KMS-11 (cell line): ENCODE results near the gene IPO4.

Source experiments
- H2AFZ ChIP-seq: fragments of 200-600 bp; sonication (generic); 2 replicates; pipeline ENCODE4 v1.6.1; 2016; ENCODE audit warnings: antibody characterized with exemption, mixed run types, low read depth
- H3K27ac ChIP-seq: fragments of 200-600 bp; sonication (generic); 2 replicates; pipeline ENCODE4 v1.6.1; 2016; ENCODE audit warnings: mild to moderate bottlenecking, mixed run types
- H3K27me3 ChIP-seq: fragments of 200-600 bp; sonication (generic); 2 replicates; pipeline ENCODE4 v1.6.1; 2017; ENCODE audit warnings: mild to moderate bottlenecking, low read depth, mixed run types, moderate library complexity; ENCODE audit not compliant: insufficient read depth
- H3K36me3 ChIP-seq: fragments of 200-600 bp; sonication (generic); 2 replicates; pipeline ENCODE4 v1.6.1; 2017; ENCODE audit warnings: mild to moderate bottlenecking, mixed run types; ENCODE audit not compliant: insufficient read depth
- H3K4me1 ChIP-seq: fragments of 200-600 bp; sonication (generic); 2 replicates; pipeline ENCODE4 v1.6.1; 2016; ENCODE audit warnings: mild to moderate bottlenecking, low read depth, mixed run types; ENCODE audit not compliant: poor library complexity, severe bottlenecking
- H3K4me2 ChIP-seq: fragments of 200-600 bp; sonication (generic); 2 replicates; pipeline ENCODE4 v1.7.0; 2016; ENCODE audit warnings: mild to moderate bottlenecking, mixed run types
- H3K4me3 ChIP-seq: fragments of 200-600 bp; sonication (generic); IDR thresholded peaks from 2 replicates; pipeline ENCODE4 v1.6.1; 2017; ENCODE audit warnings: low read depth, low read length, mixed read lengths; ENCODE audit not compliant: insufficient read depth
- H3K79me2 ChIP-seq: fragments of 200-600 bp; sonication (generic); 2 replicates; pipeline ENCODE4 v1.6.1; 2016; ENCODE audit warnings: low read depth, mixed run types; ENCODE audit not compliant: insufficient read depth
- H3K9ac ChIP-seq: fragments of 200-600 bp; sonication (generic); 2 replicates; pipeline ENCODE4 v1.6.1; 2016; ENCODE audit warnings: mild to moderate bottlenecking, mixed run types
- H4K20me1 ChIP-seq: fragments of 200-600 bp; sonication (generic); 2 replicates; pipeline ENCODE4 v1.6.1; 2016; ENCODE audit warnings: mild to moderate bottlenecking, mixed run types; ENCODE audit not compliant: insufficient read depth
- CTCF ChIP-seq: fragments of 200-600 bp; sonication (generic); conservative IDR thresholded peaks from 2 replicates; pipeline ENCODE4 v1.6.1; 2017; ENCODE audit warnings: low read depth, mild to moderate bottlenecking, antibody characterized with exemption, low read length, moderate library complexity, mixed read lengths

IPO4 gene

GRCh38 chr14:24149302-24149969 is 39.2 kb downstream of the IPO4 start:
- Histone ChIP-seq H3K9ac (no peak overlapping the region), H3K27ac (no peak overlapping the region), H4K20me1 (no peaks in the 10 kb centered on the region), H3K4me2 (no peak overlapping the region), H3K79me2 (peaks cover 19% of the 10 kb centered on the region; the same call in 1 of the 2 replicates), H3K4me3 (no peak overlapping the region), H3K36me3 (no peaks in the 10 kb centered on the region), H2AFZ (no peak overlapping the region), H3K4me1 (peaks cover 6% of the 10 kb centered on the region), H3K27me3 (no peaks in the 10 kb centered on the region)
- TF ChIP-seq CTCF = no peak

GRCh38 chr14:24147761-24148428 is 40.7 kb downstream of the IPO4 start:
- no peaks in the 10 kb centered on the region for H4K20me1 ChIP-seq
- H3K4me1 ChIP-seq = peaks cover 10% of the 10 kb centered on the region
- no peaks in the 10 kb centered on the region for H3K36me3 ChIP-seq
- no peak for TF ChIP-seq CTCF
- no peak overlapping the region; the same call in 1 of the 2 replicates for H3K9ac ChIP-seq
- peak overlapping the region; percentile 51; the same call in 1 of the 2 replicates for H3K4me2 ChIP-seq
- H3K27ac ChIP-seq = no peak overlapping the region
- H2AFZ ChIP-seq = 0 out of 2 replicates have a peak overlapping the region, but pooled peaks have one; percentile 23
- peaks cover 19% of the 10 kb centered on the region; the same call in 1 of the 2 replicates for H3K79me2 ChIP-seq
- H3K4me3 ChIP-seq = no peak overlapping the region
- no peaks in the 10 kb centered on the region for H3K27me3 ChIP-seq

GRCh38 chr14:24146978-24147760 is 41.4 kb downstream of the IPO4 start, which contains the start of gene RNF31:
TSS of gene RNF31 (plus strand) at chr14:24147498. CDS start at chr14:24147699, 201 bp downstream.
- Histone ChIP-seq H3K27ac (peak within 1 kb of the TSS; percentile 46; the same call in 1 of the 2 replicates), H3K36me3 (no peaks in the 10 kb centered on the region), H3K79me2 (peaks cover 19% of the 10 kb centered on the region; the same call in 1 of the 2 replicates), H2AFZ (peak within 1 kb of the TSS; percentile 59; the same call in 1 of the 2 replicates), H3K4me2 (peak within 1 kb of the TSS; percentile 80; the same call in 1 of the 2 replicates), H4K20me1 (no peaks in the 10 kb centered on the region), H3K4me1 (peaks cover 13% of the 10 kb centered on the region), H3K9ac (peak within 1 kb of the TSS; percentile 49; the same call in 1 of the 2 replicates), H3K27me3 (no peaks in the 10 kb centered on the region), H3K4me3 (peak within 1 kb of the TSS; percentile 34)
- TF ChIP-seq CTCF = no peak

- Histone ChIP-seq H3K9ac (peak within 1 kb of the TSS; percentile 49; the same call in 1 of the 2 replicates), H3K79me2 (peaks cover 19% of the 10 kb centered on the region; the same call in 1 of the 2 replicates), H3K27me3 (no peaks in the 10 kb centered on the region), H3K4me1 (peaks cover 13% of the 10 kb centered on the region), H3K4me2 (peak within 1 kb of the TSS; percentile 80), H3K27ac (peak within 1 kb of the TSS; percentile 46; the same call in 1 of the 2 replicates), H2AFZ (peak within 1 kb of the TSS; percentile 59; the same call in 1 of the 2 replicates), H3K36me3 (no peaks in the 10 kb centered on the region), H4K20me1 (no peaks in the 10 kb centered on the region), H3K4me3 (peak within 1 kb of the TSS; percentile 34)
- TF ChIP-seq CTCF = no peak
Observed at GRCh38 chr14:24146453-24146977, 42.1 kb downstream of the IPO4 start, which contains the start of gene PSME2. TSS of gene PSME2 (minus strand) at chr14:24146610. CDS start at chr14:24146581, 29 bp downstream.
